ENCODE measurements around the gene LIN37.

The LIN37 gene

DNA sequence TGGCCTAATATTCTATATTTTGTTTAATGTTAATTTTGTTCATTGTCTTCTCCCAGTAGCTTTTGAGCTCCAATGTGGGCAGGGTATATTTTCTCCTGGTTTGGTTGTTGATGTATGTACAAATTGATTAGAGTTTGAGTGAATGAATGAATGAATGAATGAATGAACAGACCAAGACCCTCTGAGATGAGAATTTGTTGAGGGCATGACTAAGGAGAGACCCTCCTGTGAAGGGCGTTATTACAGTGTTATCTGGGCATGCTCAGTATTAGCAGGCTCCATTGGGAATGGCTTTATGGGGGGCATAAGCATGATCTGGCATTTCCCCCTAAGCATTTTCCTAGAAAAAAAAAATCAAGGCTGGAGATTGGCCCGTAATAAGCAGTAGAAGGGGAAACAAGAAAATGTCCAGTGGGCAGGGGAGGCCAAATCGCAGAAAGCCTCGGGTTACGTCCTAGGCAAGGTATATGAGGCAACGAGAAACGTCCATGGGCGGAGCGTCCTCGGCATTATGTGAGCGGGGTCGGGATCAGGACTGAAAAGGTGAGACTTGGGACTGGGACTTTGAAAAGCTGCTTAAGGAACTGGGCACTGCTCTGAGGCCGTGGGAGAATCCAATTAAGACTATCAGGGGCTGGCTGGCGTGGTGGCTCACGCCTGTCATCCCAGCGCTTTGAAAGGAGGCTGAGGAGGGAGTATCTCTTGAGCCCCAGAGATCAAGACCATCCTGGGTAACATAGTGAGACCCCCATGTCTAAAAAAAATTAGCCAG is 26.1 kb downstream of the LIN37 start:
- Histone ChIP-seq H3K27me3 (ENCODE audit: control insufficient read depth in 1 of 2, insufficient read depth in 1 of 2, low read length in 2 of 2) (no peaks in the 10 kb centered on the region), H2AK5ac (ENCODE audit: low read length, severe bottlenecking) (no peak overlapping the region), H3K14ac (ENCODE audit: low read length in 2 of 2) (no peak overlapping the region)

GRCh38 chr19:35775046-35775297 is 26.6 kb downstream of the LIN37 start:
- Histone ChIP-seq H3K23ac (ENCODE audit: low read length in 2 of 2) (no peak overlapping the region), H4K8ac (ENCODE audit: low read length) (no peak overlapping the region), H3K9ac (ENCODE audit: low read length) (peak overlapping the region; percentile 48), H3K27me3 (ENCODE audit: control insufficient read depth in 1 of 2, insufficient read depth in 1 of 2, low read length in 2 of 2) (no peaks in the 10 kb centered on the region), H4K91ac (ENCODE audit: low read length) (no peak overlapping the region), H3K18ac (ENCODE audit: low read depth in 1 of 2, low read length in 2 of 2) (no peak overlapping the region), H3K9me3 (ENCODE audit: control insufficient read depth, low read length) (no peaks in the 10 kb centered on the region), H3K14ac (ENCODE audit: low read length in 2 of 2) (no peak overlapping the region), H3K27ac (ENCODE audit: low read length, poor library complexity, severe bottlenecking) (no peak overlapping the region), H3K4me3 (ENCODE audit: insufficient read depth in 1 of 2, low read depth in 1 of 2, low read length in 2 of 2) (peak overlapping the region in 1 of 2 experiments; percentile 79), H3K4me1 (ENCODE audit: control insufficient read depth, insufficient read depth, low read depth, low read length) (peaks cover 15% of the 10 kb centered on the region), H2BK15ac (ENCODE audit: low read depth, poor library complexity, severe bottlenecking) (no peak overlapping the region), H2BK5ac (ENCODE audit: low read depth, low read length, poor library complexity, severe bottlenecking) (no peak overlapping the region), H2BK120ac (ENCODE audit: low read depth, low read length) (no peak overlapping the region), H3K79me1 (replicated peaks; ENCODE audit: low read length, poor library complexity, severe bottlenecking) (peaks cover 16% of the 10 kb centered on the region), H3K4ac (ENCODE audit: low read depth in 1 of 2, low read length in 2 of 2) (no peak overlapping the region), H2AFZ (ENCODE audit: low read depth, low read length) (no peak overlapping the region), H2BK12ac (ENCODE audit: low read length in 2 of 2) (no peak overlapping the region), H3K36me3 (ENCODE audit: control insufficient read depth in 1 of 2, insufficient read depth in 2 of 2, low read depth in 1 of 2, low read length in 2 of 2) (peaks cover 9 to 12% of the 10 kb centered on the region in 2 experiments), H2AK5ac (ENCODE audit: low read length, severe bottlenecking) (no peak overlapping the region), H3K4me2 (ENCODE audit: low read length, poor library complexity, severe bottlenecking) (peak overlapping the region; percentile 59)
- no peak for DNase-seq
- WGBS, result 52% methylated on average over 9 of the region's 9 CpGs

More for the DNA sequence above, 26.1 kb downstream of the LIN37 start:
- WGBS, result 66% methylated on average over 16 of the region's 16 CpGs
- H2AFZ ChIP-seq (ENCODE audit: low read depth, low read length), result no peak overlapping the region
- H2BK5ac ChIP-seq (ENCODE audit: low read depth, low read length, poor library complexity, severe bottlenecking), result no peak overlapping the region
- no peaks in the 10 kb centered on the region for H3K9me3 ChIP-seq (ENCODE audit: control insufficient read depth, low read length)
- H3K4me2 ChIP-seq (ENCODE audit: low read length, poor library complexity, severe bottlenecking), result no peak overlapping the region
- H3K4ac ChIP-seq (ENCODE audit: low read depth in 1 of 2, low read length in 2 of 2), result no peak overlapping the region
- H2BK120ac ChIP-seq (ENCODE audit: low read depth, low read length), result no peak overlapping the region
- no peak overlapping the region for H3K18ac ChIP-seq (ENCODE audit: low read depth in 1 of 2, low read length in 2 of 2)
- peaks cover 9 to 10% of the 10 kb centered on the region in 2 experiments for H3K36me3 ChIP-seq (ENCODE audit: control insufficient read depth in 1 of 2, insufficient read depth in 2 of 2, low read depth in 1 of 2, low read length in 2 of 2)
- peak overlapping the region in 1 of 2 experiments; percentile 79 for H3K4me3 ChIP-seq (ENCODE audit: insufficient read depth in 1 of 2, low read depth in 1 of 2, low read length in 2 of 2)
- no peak overlapping the region for H2BK15ac ChIP-seq (ENCODE audit: low read depth, poor library complexity, severe bottlenecking)
- H3K27ac ChIP-seq (ENCODE audit: low read length, poor library complexity, severe bottlenecking), result no peak overlapping the region
- peak overlapping the region; percentile 48 for H3K9ac ChIP-seq (ENCODE audit: low read length)
- H4K91ac ChIP-seq (ENCODE audit: low read length), result no peak overlapping the region
- DNase-seq, result no peak
- no peak overlapping the region for H2BK12ac ChIP-seq (ENCODE audit: low read length in 2 of 2)
- H4K8ac ChIP-seq (ENCODE audit: low read length), result no peak overlapping the region
- peaks cover 14% of the 10 kb centered on the region for H3K79me1 ChIP-seq (replicated peaks; ENCODE audit: low read length, poor library complexity, severe bottlenecking)
- H3K23ac ChIP-seq (ENCODE audit: low read length in 2 of 2), result no peak overlapping the region
- H3K4me1 ChIP-seq (ENCODE audit: control insufficient read depth, insufficient read depth, low read depth, low read length), result peaks cover 14% of the 10 kb centered on the region

DNA sequence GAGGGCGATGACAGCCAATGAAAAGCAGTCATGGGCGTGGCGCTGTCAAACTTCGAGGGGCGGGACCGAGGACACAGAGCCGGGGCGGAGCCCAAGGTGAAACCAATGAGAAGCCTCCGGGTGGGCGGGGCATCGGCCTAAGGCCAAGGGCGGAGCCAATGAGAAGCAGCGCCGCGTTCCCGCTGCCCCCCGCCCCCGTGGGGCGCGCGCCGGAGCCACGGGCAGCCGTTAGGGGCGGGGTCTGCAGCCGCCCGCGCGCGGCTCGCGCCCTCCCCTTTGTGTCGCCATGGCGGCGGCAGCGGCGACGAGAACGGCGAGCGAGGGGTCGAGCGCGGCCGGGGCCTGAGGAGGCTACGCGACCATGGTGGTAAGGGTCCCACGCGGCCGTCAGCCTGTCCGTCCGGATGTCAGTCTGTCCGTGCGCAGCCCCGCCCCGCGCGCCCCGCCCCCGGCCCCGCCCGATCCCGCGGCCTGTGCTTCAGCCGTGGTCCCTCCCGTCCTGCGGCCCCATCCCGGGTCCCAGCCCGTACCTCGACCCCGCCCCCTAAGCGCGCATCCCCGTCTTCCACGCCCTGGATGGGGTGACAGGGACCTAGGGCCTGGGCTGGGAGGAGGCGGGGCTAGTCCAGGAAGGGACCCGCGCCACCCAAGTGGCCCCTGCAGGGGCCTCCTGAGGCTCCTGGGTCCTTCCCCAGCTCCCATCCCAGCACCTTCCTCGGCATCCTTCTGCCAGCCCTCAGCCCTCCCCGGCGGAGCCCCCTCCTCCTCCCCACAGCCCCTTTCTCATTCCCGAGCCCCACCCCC is 27.1 kb downstream of the LIN37 start, which contains the start of gene ARHGAP33:
Gene ARHGAP33 (plus strand): TSS at position 267 of the 804 bp plus-strand sequence. CDS start 95 bp downstream, at position 362.
- peak within 1 kb of the TSS in 1 of 2 experiments; percentile 96 for H3K18ac ChIP-seq (ENCODE audit: low read depth in 1 of 2, low read length in 2 of 2)
- H3K79me1 ChIP-seq (replicated peaks; ENCODE audit: low read length, poor library complexity, severe bottlenecking), result peaks cover 16% of the 10 kb centered on the region
- peaks cover 15% of the 10 kb centered on the region for H3K4me1 ChIP-seq (ENCODE audit: control insufficient read depth, insufficient read depth, low read depth, low read length)
- H2AK5ac ChIP-seq (ENCODE audit: low read length, severe bottlenecking), result no peak within 1 kb of the TSS
- peak within 1 kb of the TSS; percentile 76 for H3K9ac ChIP-seq (ENCODE audit: low read length)
- H4K8ac ChIP-seq (ENCODE audit: low read length), result peak within 1 kb of the TSS; percentile 66
- under 1% methylated on average over 26 of the region's 82 CpGs for WGBS
- H2BK12ac ChIP-seq (ENCODE audit: low read length in 2 of 2), result peak within 1 kb of the TSS in 1 of 2 experiments; percentile 43
- no peaks in the 10 kb centered on the region for H3K27me3 ChIP-seq (ENCODE audit: control insufficient read depth in 1 of 2, insufficient read depth in 1 of 2, low read length in 2 of 2)
- peak within 1 kb of the TSS; percentile 28 for H4K91ac ChIP-seq (ENCODE audit: low read length)
- H3K4me2 ChIP-seq (ENCODE audit: low read length, poor library complexity, severe bottlenecking), result peak within 1 kb of the TSS; percentile 92
- H2BK120ac ChIP-seq (ENCODE audit: low read depth, low read length), result no peak within 1 kb of the TSS
- H3K27ac ChIP-seq (ENCODE audit: low read length, poor library complexity, severe bottlenecking), result no peak within 1 kb of the TSS
- H3K9me3 ChIP-seq (ENCODE audit: control insufficient read depth, low read length), result no peaks in the 10 kb centered on the region
- H2BK15ac ChIP-seq (ENCODE audit: low read depth, poor library complexity, severe bottlenecking), result peak within 1 kb of the TSS; percentile 87
- peak within 1 kb of the TSS; percentile 79 to 96 for H3K4me3 ChIP-seq (ENCODE audit: insufficient read depth in 1 of 2, low read depth in 1 of 2, low read length in 2 of 2)
- H3K36me3 ChIP-seq (ENCODE audit: control insufficient read depth in 1 of 2, insufficient read depth in 2 of 2, low read depth in 1 of 2, low read length in 2 of 2), result peaks cover 9 to 17% of the 10 kb centered on the region in 2 experiments
- H3K14ac ChIP-seq (ENCODE audit: low read length in 2 of 2), result peak within 1 kb of the TSS in 1 of 2 experiments; percentile 88
- no peak within 1 kb of the TSS for H3K4ac ChIP-seq (ENCODE audit: low read depth in 1 of 2, low read length in 2 of 2)
- H3K23ac ChIP-seq (ENCODE audit: low read length in 2 of 2), result no peak within 1 kb of the TSS
- H2BK5ac ChIP-seq (ENCODE audit: low read depth, low read length, poor library complexity, severe bottlenecking), result no peak within 1 kb of the TSS
- H2AFZ ChIP-seq (ENCODE audit: low read depth, low read length), result peak within 1 kb of the TSS; percentile 80
- DNase-seq, result peak; percentile 97

Measured in mesenchymal stem cell (in vitro differentiated cells and primary cell).